Stimulated activated naive B cell treated with anti-CD40 and anti-IgM and Interleukin-4, amounts not matched to agents 10 μg/mL and 1 μg/mL and 100 μg/mL, for 72 hours (primary cell): Measurements from ENCODE around the gene KIF4A.
"Not testable (repeated sequence)": the region's sequence is repeated elsewhere in the genome, so short reads cannot be mapped to it uniquely, and the experiment has no call there.

Source experiments
- ATAC-seq, 2 donors: fragments of 150-1000 bp; cut with Tn5 transposase; replicated peaks; 2 replicates each; pipeline ENCODE4 v1.10.0; 2021; ENCODE audit warnings: moderate library complexity in 1 of 2
- DNase-seq: peaks from one replicate; pipeline ENCODE4 v3.0.0; 2021
- H3K27ac Mint-ChIP-seq: one replicate; pipeline ENCODE4 v1.8.0; 2022; ENCODE audit warnings: mild to moderate bottlenecking, mixed read lengths
- H3K27me3 Mint-ChIP-seq, 2 donors: one replicate each; pipeline ENCODE4 v1.8.0; 2022; ENCODE audit warnings: mixed read lengths in 2 of 2
- H3K36me3 Mint-ChIP-seq, 2 donors: one replicate each; pipeline ENCODE4 v1.8.0; 2022; ENCODE audit warnings: mixed read lengths in 2 of 2, mild to moderate bottlenecking in 1 of 2
- H3K4me1 Mint-ChIP-seq, 2 donors: one replicate each; pipeline ENCODE4 v1.8.0; 2022; ENCODE audit warnings: mixed read lengths in 2 of 2, mild to moderate bottlenecking in 1 of 2
- H3K4me3 Mint-ChIP-seq, 2 donors: one replicate each; pipeline ENCODE4 v1.8.0; 2022; ENCODE audit warnings: mild to moderate bottlenecking in 2 of 2, mixed read lengths in 2 of 2, moderate library complexity in 1 of 2
- H3K9me3 Mint-ChIP-seq, 2 donors: one replicate each; pipeline ENCODE4 v1.8.0; 2022; ENCODE audit warnings: mixed read lengths in 2 of 2, mild to moderate bottlenecking in 1 of 2

The KIF4A gene, protein sequence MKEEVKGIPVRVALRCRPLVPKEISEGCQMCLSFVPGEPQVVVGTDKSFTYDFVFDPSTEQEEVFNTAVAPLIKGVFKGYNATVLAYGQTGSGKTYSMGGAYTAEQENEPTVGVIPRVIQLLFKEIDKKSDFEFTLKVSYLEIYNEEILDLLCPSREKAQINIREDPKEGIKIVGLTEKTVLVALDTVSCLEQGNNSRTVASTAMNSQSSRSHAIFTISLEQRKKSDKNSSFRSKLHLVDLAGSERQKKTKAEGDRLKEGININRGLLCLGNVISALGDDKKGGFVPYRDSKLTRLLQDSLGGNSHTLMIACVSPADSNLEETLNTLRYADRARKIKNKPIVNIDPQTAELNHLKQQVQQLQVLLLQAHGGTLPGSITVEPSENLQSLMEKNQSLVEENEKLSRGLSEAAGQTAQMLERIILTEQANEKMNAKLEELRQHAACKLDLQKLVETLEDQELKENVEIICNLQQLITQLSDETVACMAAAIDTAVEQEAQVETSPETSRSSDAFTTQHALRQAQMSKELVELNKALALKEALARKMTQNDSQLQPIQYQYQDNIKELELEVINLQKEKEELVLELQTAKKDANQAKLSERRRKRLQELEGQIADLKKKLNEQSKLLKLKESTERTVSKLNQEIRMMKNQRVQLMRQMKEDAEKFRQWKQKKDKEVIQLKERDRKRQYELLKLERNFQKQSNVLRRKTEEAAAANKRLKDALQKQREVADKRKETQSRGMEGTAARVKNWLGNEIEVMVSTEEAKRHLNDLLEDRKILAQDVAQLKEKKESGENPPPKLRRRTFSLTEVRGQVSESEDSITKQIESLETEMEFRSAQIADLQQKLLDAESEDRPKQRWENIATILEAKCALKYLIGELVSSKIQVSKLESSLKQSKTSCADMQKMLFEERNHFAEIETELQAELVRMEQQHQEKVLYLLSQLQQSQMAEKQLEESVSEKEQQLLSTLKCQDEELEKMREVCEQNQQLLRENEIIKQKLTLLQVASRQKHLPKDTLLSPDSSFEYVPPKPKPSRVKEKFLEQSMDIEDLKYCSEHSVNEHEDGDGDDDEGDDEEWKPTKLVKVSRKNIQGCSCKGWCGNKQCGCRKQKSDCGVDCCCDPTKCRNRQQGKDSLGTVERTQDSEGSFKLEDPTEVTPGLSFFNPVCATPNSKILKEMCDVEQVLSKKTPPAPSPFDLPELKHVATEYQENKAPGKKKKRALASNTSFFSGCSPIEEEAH

DNA sequence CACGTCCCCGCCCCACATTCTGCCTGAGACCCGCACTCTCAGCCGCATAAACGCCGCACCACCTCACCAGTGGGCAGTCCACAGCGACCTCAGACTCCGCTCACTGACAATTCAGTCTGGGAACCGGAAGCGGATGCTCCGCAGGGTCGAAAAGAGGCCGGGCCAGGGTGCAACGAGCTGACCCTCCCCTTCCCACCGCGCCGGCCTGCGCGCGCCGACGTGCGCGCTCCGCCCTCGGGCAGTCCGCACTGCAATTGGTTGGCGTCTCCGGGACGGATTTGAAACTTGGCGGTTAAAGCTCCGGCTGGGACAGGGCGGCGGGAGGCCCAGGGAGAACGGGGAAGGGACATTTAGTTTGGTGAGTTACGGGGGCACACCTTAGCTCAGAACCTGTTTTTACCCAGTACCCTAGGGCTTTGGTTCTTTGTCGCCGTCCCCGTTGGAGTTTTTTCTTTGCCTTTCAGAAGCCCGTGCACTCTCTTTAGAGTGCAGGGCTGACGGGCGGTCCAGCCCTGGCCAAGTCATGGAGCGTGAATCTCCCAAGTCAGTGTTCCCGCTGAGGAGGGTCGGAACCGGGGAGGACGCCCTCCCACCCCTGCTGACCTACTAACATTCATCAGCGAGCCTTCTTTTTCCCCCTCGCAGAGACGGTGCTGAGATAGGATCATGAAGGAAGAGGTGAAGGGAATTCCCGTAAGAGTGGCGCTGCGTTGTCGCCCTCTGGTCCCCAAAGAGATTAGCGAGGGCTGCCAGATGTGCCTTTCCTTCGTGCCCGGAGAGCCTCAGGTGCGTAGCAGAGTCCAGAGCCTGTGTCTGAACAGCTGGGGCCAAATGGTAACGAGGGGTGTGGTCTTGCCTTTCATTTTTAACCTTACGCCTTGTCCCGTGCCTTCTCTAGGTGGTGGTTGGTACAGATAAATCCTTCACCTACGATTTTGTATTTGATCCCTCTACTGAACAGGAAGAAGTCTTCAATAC lies at the start of gene KIF4A, which contains the start of gene PDZD11:
Gene KIF4A, plus strand, starts transcription at position 312 of the 978 bp plus-strand sequence. Its CDS starts 355 bp downstream, at position 667.
Gene PDZD11, minus strand, starts transcription at position 135 of the 978 bp plus-strand sequence. CDS start 586 bp downstream, outside the sequence.
- peak; percentile 77 for DNase-seq
- no peaks in the 10 kb centered on the region for H3K27me3 Mint-ChIP-seq
- H3K4me3 Mint-ChIP-seq = peak within 1 kb of the TSS; percentile 88
- peak; percentile 99 to 100 for ATAC-seq
- H3K4me1 Mint-ChIP-seq = peaks cover 0 to 1% of the 10 kb centered on the region in 2 donors
- H3K36me3 Mint-ChIP-seq = peaks cover 0 to 8% of the 10 kb centered on the region in 2 donors
- H3K9me3 Mint-ChIP-seq = no peaks in the 10 kb centered on the region
- peak within 1 kb of the TSS; percentile 82 for H3K27ac Mint-ChIP-seq

DNA sequence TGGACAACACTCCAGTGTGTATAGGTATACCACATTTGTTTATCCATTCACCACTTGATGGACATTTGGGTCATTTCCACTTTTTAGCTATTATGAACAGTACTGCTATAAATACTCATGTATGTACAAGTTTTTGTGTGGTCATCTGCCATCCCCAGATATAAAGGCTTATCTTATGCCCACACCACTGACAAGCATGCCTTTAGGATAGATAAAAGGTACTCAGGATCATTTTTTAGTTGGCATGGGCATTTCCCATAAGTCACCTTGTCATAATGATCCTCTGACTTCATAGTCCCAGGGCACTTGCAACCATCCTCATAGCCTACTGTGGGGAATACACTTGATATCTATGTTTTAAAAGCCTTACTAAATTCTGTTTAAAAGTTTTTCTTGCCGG lies 49.2 kb upstream of the KIF4A start:
- Mint-ChIP-seq H3K4me1 (no peaks in the 10 kb centered on the region), H3K4me3 (no peak overlapping the region), H3K9me3 (no peaks in the 10 kb centered on the region), H3K27me3 (peaks cover 0 to 9% of the 10 kb centered on the region in 2 donors), H3K27ac (no peak overlapping the region), H3K36me3 (no peaks in the 10 kb centered on the region)
- ATAC-seq = no peak
- no peak for DNase-seq

DNA sequence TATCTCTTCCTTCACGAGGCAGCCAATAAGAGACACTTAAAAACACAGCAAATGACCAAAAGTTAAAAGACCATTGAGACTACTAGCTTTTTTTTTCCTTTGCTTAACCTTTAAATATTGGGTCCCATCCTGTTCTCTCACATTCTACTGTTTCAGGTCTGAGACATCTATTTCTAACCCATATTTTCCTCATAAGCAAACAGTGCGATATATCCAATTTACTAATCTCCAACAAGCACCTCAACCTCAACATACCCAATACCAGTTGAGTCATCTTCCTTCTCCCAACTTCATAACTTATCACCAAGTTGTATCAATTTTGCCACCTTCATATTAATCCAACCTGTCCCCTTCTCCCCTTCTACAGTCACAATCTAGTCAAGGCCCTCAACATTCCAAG lies 48.4 kb upstream of the KIF4A start:
- Mint-ChIP-seq H3K36me3 (no peaks in the 10 kb centered on the region), H3K27me3 (peaks cover 0 to 9% of the 10 kb centered on the region in 2 donors), H3K9me3 (no peaks in the 10 kb centered on the region), H3K4me1 (no peaks in the 10 kb centered on the region), H3K27ac (no peak overlapping the region), H3K4me3 (no peak overlapping the region)
- no peak for ATAC-seq
- no peak for DNase-seq

DNA sequence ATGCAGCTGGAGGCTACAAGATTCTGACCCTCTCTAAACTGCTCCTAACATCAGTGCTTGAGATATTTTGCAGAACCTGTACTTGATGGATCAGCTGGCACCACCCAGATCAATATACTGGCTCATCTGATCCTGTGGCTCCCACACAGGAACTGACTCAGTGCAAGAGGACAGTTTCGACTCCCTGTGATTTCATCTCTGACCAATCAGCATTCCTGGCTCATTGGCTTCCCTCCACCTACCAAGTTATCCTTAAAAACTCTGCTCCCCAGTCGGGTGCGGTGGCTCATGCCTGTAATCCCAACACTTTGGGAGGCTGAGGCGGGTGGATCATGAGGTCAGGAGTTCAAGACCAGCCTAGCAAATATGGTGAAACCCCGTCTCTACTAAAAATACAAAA lies 46.3 kb upstream of the KIF4A start:
- H3K36me3 Mint-ChIP-seq, H3K27ac Mint-ChIP-seq, ATAC-seq, DNase-seq, H3K9me3 Mint-ChIP-seq, H3K27me3 Mint-ChIP-seq, H3K4me3 Mint-ChIP-seq, H3K4me1 Mint-ChIP-seq: not testable (repeated sequence)

DNA sequence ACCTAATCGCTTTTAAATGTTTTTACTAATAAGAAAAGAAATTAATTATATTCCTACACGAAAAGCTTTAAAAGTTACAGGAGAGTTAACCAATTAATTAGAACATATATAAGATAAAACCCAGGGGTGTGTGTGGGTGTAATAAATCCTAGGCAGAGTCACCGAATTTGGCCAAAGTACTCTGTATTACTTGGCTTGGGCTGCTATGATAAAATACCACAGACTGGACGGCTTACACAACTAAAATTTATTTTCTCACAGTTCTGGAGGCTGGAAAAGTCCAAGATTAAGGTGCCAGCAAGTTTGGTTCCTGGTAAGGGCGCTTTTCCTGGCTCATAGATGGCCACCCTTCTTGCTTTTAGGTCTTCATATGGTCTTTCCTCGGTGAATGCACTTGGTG lies 45.0 kb upstream of the KIF4A start:
- H3K4me3 Mint-ChIP-seq = no peak overlapping the region

DNA sequence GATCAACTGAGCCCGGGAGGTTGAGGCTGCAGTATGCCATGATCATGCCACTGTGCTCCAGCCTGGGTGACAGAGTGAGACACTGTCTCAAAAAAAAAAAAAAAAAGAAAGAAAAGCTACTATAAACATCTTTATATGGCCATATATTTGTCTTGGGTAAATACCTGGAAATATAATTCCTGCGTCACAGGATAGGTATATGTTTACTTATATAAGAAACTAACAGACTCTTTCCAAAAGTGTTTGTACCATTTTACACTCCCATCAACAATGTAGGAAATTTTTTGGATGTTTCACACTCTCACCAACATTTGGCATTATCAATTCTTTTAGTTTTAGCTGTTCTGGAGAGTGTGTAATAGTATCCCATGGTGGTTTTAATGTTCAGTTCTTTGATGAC lies 42.7 kb upstream of the KIF4A start:
- H3K27ac Mint-ChIP-seq = no peak overlapping the region
- H3K4me3 Mint-ChIP-seq = no peak overlapping the region
- H3K9me3 Mint-ChIP-seq = no peaks in the 10 kb centered on the region
- peaks cover 0 to 9% of the 10 kb centered on the region in 2 donors for H3K27me3 Mint-ChIP-seq
- H3K36me3 Mint-ChIP-seq = no peaks in the 10 kb centered on the region
- no peaks in the 10 kb centered on the region for H3K4me1 Mint-ChIP-seq
- DNase-seq (no peak), ATAC-seq (no peak)

More for the DNA sequence above, 45.0 kb upstream of the KIF4A start:
- DNase-seq = no peak
- Mint-ChIP-seq H3K36me3 (no peaks in the 10 kb centered on the region), H3K4me1 (no peaks in the 10 kb centered on the region), H3K27ac (no peak overlapping the region), H3K27me3 (peaks cover 0 to 6% of the 10 kb centered on the region in 2 donors), H3K9me3 (no peaks in the 10 kb centered on the region)
- ATAC-seq = no peak

DNA sequence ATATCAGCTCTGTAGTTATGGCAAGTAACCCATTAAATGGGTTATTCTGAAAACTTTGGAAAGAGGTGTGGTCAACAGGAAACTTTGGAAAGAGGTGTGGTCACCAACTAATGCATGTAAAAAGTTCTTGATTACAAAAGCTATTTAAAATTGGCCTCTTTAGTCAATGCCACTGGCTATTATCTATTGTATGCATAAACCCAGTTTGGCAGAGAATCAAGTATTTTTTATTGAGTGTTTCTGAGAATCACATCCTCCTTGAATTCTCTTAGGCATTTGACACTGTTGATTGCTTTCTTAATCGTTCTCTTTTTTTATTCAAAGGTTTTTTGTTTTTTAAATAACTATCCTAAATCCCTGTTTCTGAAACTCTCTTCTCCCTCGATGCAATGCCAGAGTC lies 37.4 kb upstream of the KIF4A start:
- peaks cover 0 to 7% of the 10 kb centered on the region in 2 donors for H3K27me3 Mint-ChIP-seq
- H3K36me3 Mint-ChIP-seq = peaks cover 0 to 6% of the 10 kb centered on the region in 2 donors
- H3K4me3 Mint-ChIP-seq = no peak overlapping the region
- H3K9me3 Mint-ChIP-seq = peaks cover 0 to 1% of the 10 kb centered on the region in 2 donors
- no peak overlapping the region for H3K27ac Mint-ChIP-seq
- ATAC-seq (no peak), DNase-seq (no peak)
- no peaks in the 10 kb centered on the region for H3K4me1 Mint-ChIP-seq

DNA sequence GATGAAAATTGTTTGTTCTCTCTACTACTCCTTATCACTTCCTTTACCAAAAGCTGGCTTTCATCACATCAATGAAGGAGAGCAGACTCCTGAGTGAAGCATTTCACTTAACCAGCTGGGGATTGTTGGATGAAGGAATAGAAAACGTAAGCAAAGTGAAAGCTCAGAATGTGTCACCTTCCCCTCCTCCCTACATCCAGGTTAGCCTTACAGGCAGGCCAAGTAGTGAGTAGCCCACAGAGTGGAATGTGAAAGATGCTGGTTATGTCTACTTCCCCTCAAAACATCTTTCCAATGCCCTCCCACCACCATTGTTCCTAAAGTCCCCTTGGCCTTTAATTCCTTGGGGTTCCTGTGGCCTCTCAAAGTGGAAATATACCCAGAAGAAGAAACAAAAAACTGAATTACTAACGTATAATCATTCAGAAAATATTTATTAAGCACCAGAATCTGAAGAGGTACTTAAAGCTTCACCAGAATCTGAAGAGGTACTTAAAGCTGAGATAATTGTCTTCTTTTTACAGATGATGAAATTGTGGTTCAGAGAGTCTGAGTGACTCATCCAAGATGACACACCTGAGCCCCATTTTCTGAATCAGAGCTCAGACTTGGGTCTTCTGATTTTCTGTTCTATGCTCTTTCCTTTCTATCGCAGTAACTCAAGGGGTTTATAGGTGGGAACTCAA lies 36.4 kb upstream of the KIF4A start:
- Mint-ChIP-seq H3K27me3 (peaks cover 0 to 7% of the 10 kb centered on the region in 2 donors), H3K27ac (no peak overlapping the region), H3K4me3 (no peak overlapping the region), H3K4me1 (no peaks in the 10 kb centered on the region), H3K9me3 (peaks cover 0 to 1% of the 10 kb centered on the region in 2 donors), H3K36me3 (peaks cover 0 to 6% of the 10 kb centered on the region in 2 donors)
- ATAC-seq = no peak
- no peak for DNase-seq

DNA sequence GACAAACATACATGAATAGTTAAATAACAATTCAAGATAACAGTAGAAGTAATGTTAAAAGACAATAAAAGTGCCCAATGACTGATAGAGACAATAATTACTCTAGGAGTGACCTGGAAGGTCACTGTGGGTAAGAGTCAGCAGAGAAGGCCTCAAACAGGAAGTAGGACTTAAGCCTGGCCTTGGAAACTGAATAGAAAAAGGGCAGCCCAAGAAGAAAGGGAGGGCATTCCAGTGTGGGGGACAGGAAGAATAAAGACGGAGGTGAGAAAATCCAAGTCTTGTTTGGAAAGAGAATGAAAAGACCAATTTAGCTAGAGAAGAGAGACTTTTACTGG lies 35.9 kb upstream of the KIF4A start:
- peaks cover 0 to 6% of the 10 kb centered on the region in 2 donors for H3K36me3 Mint-ChIP-seq
- H3K27ac Mint-ChIP-seq = no peak overlapping the region
- peaks cover 0 to 7% of the 10 kb centered on the region in 2 donors for H3K27me3 Mint-ChIP-seq
- H3K4me1 Mint-ChIP-seq = no peaks in the 10 kb centered on the region
- peaks cover 0 to 1% of the 10 kb centered on the region in 2 donors for H3K9me3 Mint-ChIP-seq
- no peak overlapping the region for H3K4me3 Mint-ChIP-seq
- no peak for DNase-seq
- no peak for ATAC-seq

DNA sequence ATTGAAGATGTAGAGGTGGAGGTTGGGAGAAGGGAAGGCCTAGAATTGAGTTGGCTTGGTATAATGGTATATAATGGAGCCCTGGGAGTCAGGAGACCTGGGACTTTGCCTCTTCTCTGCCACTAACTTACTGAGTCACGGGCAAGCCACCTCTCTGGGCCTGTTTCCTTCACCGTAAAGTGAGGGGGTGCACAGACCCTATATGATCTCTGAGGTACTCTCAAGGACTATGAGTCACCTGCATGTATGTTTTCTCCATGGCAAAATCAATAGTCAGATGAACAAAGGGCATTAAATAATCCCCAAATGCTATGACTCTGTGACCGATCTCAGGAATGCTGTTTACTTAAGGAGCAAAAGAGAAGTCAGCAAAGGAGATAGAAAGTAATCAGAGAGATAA lies 35.0 kb upstream of the KIF4A start:
- DNase-seq (no peak), ATAC-seq (no peak)
- H3K27ac Mint-ChIP-seq = no peak overlapping the region
- peaks cover 0 to 6% of the 10 kb centered on the region in 2 donors for H3K36me3 Mint-ChIP-seq
- peaks cover 0 to 1% of the 10 kb centered on the region in 2 donors for H3K9me3 Mint-ChIP-seq
- no peaks in the 10 kb centered on the region for H3K4me1 Mint-ChIP-seq
- no peak overlapping the region for H3K4me3 Mint-ChIP-seq
- H3K27me3 Mint-ChIP-seq = peaks cover 0 to 6% of the 10 kb centered on the region in 2 donors

DNA sequence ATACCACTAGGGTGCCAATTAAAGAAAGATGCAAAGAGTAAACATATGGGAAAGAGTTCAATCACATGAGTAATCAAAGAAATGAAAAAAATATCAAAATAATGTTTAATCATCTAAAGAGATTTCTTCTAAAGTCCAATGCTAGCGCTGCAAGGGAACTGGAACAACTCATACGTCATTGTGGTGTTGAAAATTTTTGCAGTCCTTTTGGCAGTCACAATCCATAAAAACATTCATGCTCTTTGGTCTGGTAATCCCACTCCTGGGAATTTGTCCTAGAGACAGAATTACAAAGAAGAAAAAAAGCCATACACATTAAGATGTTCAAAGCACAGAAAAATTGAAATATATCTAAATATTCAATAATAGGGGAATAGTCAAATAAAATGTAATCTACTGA lies 34.5 kb upstream of the KIF4A start:
- H3K4me1 Mint-ChIP-seq = no peaks in the 10 kb centered on the region
- peaks cover 0 to 1% of the 10 kb centered on the region in 2 donors for H3K9me3 Mint-ChIP-seq
- H3K27me3 Mint-ChIP-seq = peaks cover 0 to 3% of the 10 kb centered on the region in 2 donors
- H3K27ac Mint-ChIP-seq = no peak overlapping the region
- H3K36me3 Mint-ChIP-seq = peaks cover 0 to 6% of the 10 kb centered on the region in 2 donors
- no peak overlapping the region for H3K4me3 Mint-ChIP-seq
- ATAC-seq (no peak), DNase-seq (no peak)

DNA sequence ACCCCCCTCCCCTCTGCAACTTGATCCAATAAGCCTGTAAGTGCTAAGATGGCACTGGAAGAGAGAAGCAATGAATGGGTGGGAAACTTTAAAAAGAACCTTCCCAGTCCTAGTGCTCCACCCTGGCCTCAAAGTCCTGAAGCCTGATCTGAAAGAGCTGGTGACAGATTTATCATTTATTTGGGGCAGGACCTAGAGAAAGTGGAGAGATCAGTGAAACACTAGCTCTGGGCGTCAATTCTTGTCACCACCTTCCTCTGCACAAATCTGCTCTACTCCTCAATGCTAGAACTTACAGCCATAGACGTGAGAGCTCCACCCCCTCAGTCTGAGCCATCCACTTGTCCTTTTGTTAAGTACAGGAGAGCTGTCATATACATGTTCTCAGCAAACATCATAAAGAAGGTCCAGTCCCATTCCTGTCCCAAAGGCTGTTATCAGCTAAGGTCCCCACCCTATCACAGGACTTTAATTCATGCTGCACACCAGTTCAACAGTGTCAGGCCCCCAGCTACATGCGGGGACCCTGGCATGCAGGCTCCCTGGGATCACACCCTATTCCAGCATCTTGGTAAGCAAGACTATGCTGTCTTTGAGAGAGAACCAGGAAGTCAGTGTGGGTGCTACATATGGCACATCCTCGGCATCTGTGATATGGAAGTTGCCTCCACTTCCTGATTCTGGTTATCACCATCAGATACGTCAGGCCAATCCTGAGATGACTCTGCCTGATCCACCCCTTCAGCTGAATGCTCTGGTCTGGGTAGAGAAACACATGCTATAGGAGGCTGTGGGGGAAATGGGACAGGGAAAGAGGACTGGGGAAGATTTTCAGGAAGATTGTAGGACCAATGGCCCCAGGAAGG lies 32.2 kb upstream of the KIF4A start:
- Mint-ChIP-seq H3K27ac (no peak overlapping the region), H3K36me3 (peaks cover 0 to 6% of the 10 kb centered on the region in 2 donors), H3K4me1 (no peaks in the 10 kb centered on the region), H3K27me3 (peaks cover 0 to 3% of the 10 kb centered on the region in 2 donors), H3K9me3 (peaks cover 0 to 1% of the 10 kb centered on the region in 2 donors), H3K4me3 (no peak overlapping the region)
- DNase-seq (no peak), ATAC-seq (no peak)
